Right lobe of liver (tissue), 4 donors: ENCODE measurements around the gene PTPRK.

Experiments
- CTCF ChIP-seq, 4 donors: fragments of 200-600 bp in 3 of 4; fragments of 450-650 bp in 1 of 4; IDR thresholded peaks; one replicate each; pipeline versions ENCODE4 v1.5.1 to v1.8.0; 2016 to 2022; ENCODE audit warnings: antibody characterized with exemption in 4 of 4, mild to moderate bottlenecking in 2 of 4
- POLR2A ChIP-seq: fragments of 450-650 bp; IDR thresholded peaks from one replicate; pipeline ENCODE4 v1.6.1; 2017; ENCODE audit warnings: antibody characterized with exemption, mild to moderate bottlenecking
- donor health status: DM: no; HTN: no; CAD: no.
- donor health status: DM: no; HTN: no; CAD: no.
- donor health status: DM: no; HTN: yes; CAD: no.

- TF ChIP-seq CTCF (IDR thresholded peaks at IDR 0.05) (no peak), POLR2A (no peak)
Observed at GRCh38 chr6:127972815-127973214, 547.6 kb downstream of the PTPRK start.
